ENCODE results near the gene GAPT.

DNA sequence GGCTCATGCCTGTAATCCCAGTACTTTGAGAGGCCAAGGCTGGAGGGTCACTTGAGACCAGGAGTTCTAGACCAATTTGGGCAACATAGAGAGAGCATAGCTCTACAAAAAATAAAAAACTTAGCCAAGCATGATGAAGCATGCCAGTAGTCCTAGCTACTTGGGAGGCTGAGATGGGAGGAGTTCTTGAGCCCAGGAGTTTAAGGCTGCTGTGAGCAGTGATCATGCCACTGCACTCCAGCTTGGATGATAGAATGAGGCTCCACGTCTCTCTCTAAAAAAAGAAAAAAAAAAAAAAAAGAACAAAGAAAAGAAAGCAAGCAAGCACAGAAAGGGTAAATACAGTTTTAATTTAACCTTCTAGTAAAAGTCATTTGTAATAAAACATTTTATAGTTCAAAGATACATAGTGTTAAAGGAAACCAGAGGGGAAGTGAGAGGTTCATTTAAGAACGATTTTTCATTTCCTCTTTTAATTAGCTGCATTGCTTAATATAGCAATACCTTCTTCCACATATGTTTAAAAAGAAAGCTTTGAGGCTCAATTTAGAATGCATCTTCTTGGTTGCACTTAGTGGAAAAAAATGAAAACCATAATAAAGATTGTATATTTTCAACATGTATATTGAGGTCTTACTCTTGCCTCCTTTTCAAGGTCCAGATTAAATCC, 14.9 kb downstream of the GAPT start:
- no peak for TF ChIP-seq POLR2A (IDR thresholded peaks at IDR 0.05)
- no peak for TF ChIP-seq CTCF (IDR thresholded peaks at IDR 0.05)

Data from heart left ventricle (tissue), 13 donors.